WTC11 (cell line): ENCODE results near the gene PROX2.

ENCODE experiments used
- TEAD4 ChIP-seq: sonication (generic); formaldehyde crosslinking; IDR thresholded peaks from 2 replicates; pipeline ENCODE4 v1.8.0; 2022; ENCODE audit warnings: mild to moderate bottlenecking, missing genetic modification reagents
- TF ChIP-seq, protein P1 (sequence below): fragments of 200-600 bp; IDR thresholded peaks from 2 replicates; pipeline ENCODE4 v1.8.0; 2022; ENCODE audit warnings: antibody characterized with exemption

DNA sequence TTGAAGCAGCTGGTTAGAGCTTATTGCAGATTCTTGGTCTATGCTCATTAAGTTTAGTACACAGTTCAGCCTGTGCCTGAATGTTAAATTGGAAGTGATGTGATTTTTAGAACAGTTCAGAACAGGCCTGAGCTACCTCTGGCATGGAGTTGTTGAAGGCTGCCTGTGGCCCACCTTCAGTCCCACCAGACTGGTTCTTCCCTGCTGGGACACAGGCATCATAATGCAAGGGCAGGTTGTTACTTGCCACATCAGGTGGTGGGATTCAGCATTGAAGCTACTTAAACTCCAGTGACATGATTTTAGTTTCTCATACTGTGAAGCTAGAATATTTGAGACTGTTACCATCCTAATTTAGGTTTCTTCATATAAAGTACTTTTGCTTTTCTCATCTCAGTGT is 49.4 kb downstream of the PROX2 start:
- TF ChIP-seq TEAD4 (CRISPR knock-in tag), result no peak
- TF ChIP-seq, protein P1, sequence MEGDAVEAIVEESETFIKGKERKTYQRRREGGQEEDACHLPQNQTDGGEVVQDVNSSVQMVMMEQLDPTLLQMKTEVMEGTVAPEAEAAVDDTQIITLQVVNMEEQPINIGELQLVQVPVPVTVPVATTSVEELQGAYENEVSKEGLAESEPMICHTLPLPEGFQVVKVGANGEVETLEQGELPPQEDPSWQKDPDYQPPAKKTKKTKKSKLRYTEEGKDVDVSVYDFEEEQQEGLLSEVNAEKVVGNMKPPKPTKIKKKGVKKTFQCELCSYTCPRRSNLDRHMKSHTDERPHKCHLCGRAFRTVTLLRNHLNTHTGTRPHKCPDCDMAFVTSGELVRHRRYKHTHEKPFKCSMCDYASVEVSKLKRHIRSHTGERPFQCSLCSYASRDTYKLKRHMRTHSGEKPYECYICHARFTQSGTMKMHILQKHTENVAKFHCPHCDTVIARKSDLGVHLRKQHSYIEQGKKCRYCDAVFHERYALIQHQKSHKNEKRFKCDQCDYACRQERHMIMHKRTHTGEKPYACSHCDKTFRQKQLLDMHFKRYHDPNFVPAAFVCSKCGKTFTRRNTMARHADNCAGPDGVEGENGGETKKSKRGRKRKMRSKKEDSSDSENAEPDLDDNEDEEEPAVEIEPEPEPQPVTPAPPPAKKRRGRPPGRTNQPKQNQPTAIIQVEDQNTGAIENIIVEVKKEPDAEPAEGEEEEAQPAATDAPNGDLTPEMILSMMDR, result no peak
